NB4 (cell line): ENCODE results near the gene FAM98B.

Experiments used
- CTCF ChIP-seq: IDR thresholded peaks from one replicate; pipeline ENCODE4 v1.5.1; 2012; ENCODE audit warnings: low read depth, low read length
- POLR2A ChIP-seq: IDR thresholded peaks from 2 replicates; pipeline ENCODE4 v1.6.1; 2011; ENCODE audit warnings: mild to moderate bottlenecking; ENCODE audit not compliant: insufficient read length; ENCODE audit errors: extremely low read depth

GRCh38 chr15:38479756-38480155, 25.8 kb downstream of the FAM98B start:
- TF ChIP-seq POLR2A (no peak), CTCF (no peak)
